Liver (tissue), 3 donors: Measurements from ENCODE around the gene TMEM119.

Source experiments
- CTCF ChIP-seq: fragments of 150-350 bp; IDR thresholded peaks from 2 replicates; pipeline ENCODE4 v1.5.1; 2017; ENCODE audit warnings: improper control_type of control experiment, low read depth, low read length; ENCODE audit not compliant: missing input control
- JUND ChIP-seq, 2 donors: IDR thresholded peaks; 2 replicates each; pipeline ENCODE4 v1.6.1; 2016; ENCODE audit warnings: antibody characterized with exemption in 2 of 2
- RAD21 ChIP-seq, 2 donors: IDR thresholded peaks; 2 replicates each; pipeline ENCODE4 v1.6.1; 2016; ENCODE audit warnings: antibody characterized with exemption in 2 of 2, mild to moderate bottlenecking in 2 of 2
- donor health status: healthy.
- donor health status: healthy.

- TF ChIP-seq CTCF: no peak
- no peak for TF ChIP-seq JUND (IDR thresholded peaks at IDR 0.05)
- TF ChIP-seq RAD21 (IDR thresholded peaks at IDR 0.05): no peak
Observed at GRCh38 chr12:108642899-108643654, 45.2 kb upstream of the TMEM119 start.
